ENCODE data around the gene LRRC8D. TPM values are rescaled to one million over a fixed set of nuclear protein-coding genes. Genes with fewer than 3 reads are reported as not detected.

The LRRC8D gene
- total RNA-seq, 1 experiment from 2014 or later = 15.0 TPM

GRCh38 chr1:89910780-89911179 is 89.9 kb downstream of the LRRC8D start:
- ATAC-seq (peak; percentile 78), DNase-seq (ENCODE audit: low read depth, low spot score) (peak; percentile 8)
- H3K4me2 ChIP-seq (ENCODE audit: low read length) = peak overlapping the region; percentile 45
- ChIA-PET RAD21 (ENCODE audit: low non-redundant PET in 1 of 2, low total read pairs in 2 of 2, uncharacterized antibody in 2 of 2, unreplicated experiment in 2 of 2) (no interaction called here), CTCF (no interaction called here), POLR2A (interaction anchor here (0.6 kb wide), 1 partner anchor 53 kb away, joined by 3 read pairs; no protein-coding TSS in a partner anchor)
- intact Hi-C loops (cut with micrococcal nuclease) = no loop called here
- H3K9me2 ChIP-seq (ENCODE audit: insufficient read depth) = peaks cover 3% of the 10 kb centered on the region; the same call in 1 of the 2 replicates
- H4K20me1 ChIP-seq (ENCODE audit: insufficient read depth) = no peaks in the 10 kb centered on the region; the same call in 1 of the 2 replicates
- BruUV-seq (replicated peaks) = no TSS peak
- no peaks in the 10 kb centered on the region for H3K27me3 ChIP-seq (ENCODE audit: insufficient read depth, low read length)
- H2AFZ ChIP-seq (ENCODE audit: low read depth, low read length, poor library complexity, severe bottlenecking) = no peak overlapping the region
- TF ChIP-seq FOSL1 (IDR thresholded peaks at IDR 0.05; ENCODE audit: low read depth) (0 out of 2 replicates have a peak, but pooled peaks have one; percentile 6), ZNF274 (IDR thresholded peaks at IDR 0.05; ENCODE audit: low read depth, low read length) (no peak)
- H3K79me2 ChIP-seq (ENCODE audit: insufficient read depth, low read length) = no peaks in the 10 kb centered on the region
- H3K27ac ChIP-seq (ENCODE audit: low read depth, low read length) = no peak overlapping the region
- peaks cover 17 to 54% of the 10 kb centered on the region in 2 experiments for H3K4me1 ChIP-seq (ENCODE audit: control insufficient read depth in 1 of 2, insufficient read depth in 2 of 2, low read length in 2 of 2)
- H3K4me3 ChIP-seq (replicated peaks in 1 of 2; ENCODE audit: low read depth in 1 of 2, low read length in 2 of 2) = no peak overlapping the region
- H3K9ac ChIP-seq (ENCODE audit: low read length) = peak overlapping the region; percentile 34
- H3K9me3 ChIP-seq (ENCODE audit: control insufficient read depth in 1 of 2, insufficient read depth in 1 of 2, low read depth in 1 of 2, low read length in 2 of 2) = no peaks in the 10 kb centered on the region
- H3K36me3 ChIP-seq (ENCODE audit: control insufficient read depth in 1 of 2, insufficient read depth in 2 of 2, low read length in 2 of 2) = no peaks in the 10 kb centered on the region

- Histone ChIP-seq H3K79me2 (ENCODE audit: insufficient read depth, low read length) (no peaks in the 10 kb centered on the region), H3K4me2 (ENCODE audit: low read length) (peak overlapping the region; percentile 45), H3K9me3 (ENCODE audit: control insufficient read depth in 1 of 2, insufficient read depth in 1 of 2, low read depth in 1 of 2, low read length in 2 of 2) (no peaks in the 10 kb centered on the region), H3K9ac (ENCODE audit: low read length) (0 out of 2 replicates have a peak overlapping the region, but pooled peaks have one; percentile 34), H3K27me3 (ENCODE audit: insufficient read depth, low read length) (no peaks in the 10 kb centered on the region), H4K20me1 (ENCODE audit: insufficient read depth) (no peaks in the 10 kb centered on the region; the same call in 1 of the 2 replicates), H3K9me2 (ENCODE audit: insufficient read depth) (peaks cover 3% of the 10 kb centered on the region; the same call in 1 of the 2 replicates), H3K4me1 (ENCODE audit: control insufficient read depth in 1 of 2, insufficient read depth in 2 of 2, low read length in 2 of 2) (peaks cover 16 to 49% of the 10 kb centered on the region in 2 experiments), H3K27ac (ENCODE audit: low read depth, low read length) (no peak overlapping the region), H3K4me3 (replicated peaks in 1 of 2; ENCODE audit: low read depth in 1 of 2, low read length in 2 of 2) (no peak overlapping the region), H3K36me3 (ENCODE audit: control insufficient read depth in 1 of 2, insufficient read depth in 2 of 2, low read length in 2 of 2) (no peaks in the 10 kb centered on the region), H2AFZ (ENCODE audit: low read depth, low read length, poor library complexity, severe bottlenecking) (no peak overlapping the region)
- ChIA-PET CTCF (no interaction called here), RAD21 (ENCODE audit: low non-redundant PET in 1 of 2, low total read pairs in 2 of 2, uncharacterized antibody in 2 of 2, unreplicated experiment in 2 of 2) (no interaction called here), POLR2A (interaction anchor here (0.6 kb wide), 1 partner anchor 54 kb away, joined by 3 read pairs; no protein-coding TSS in a partner anchor)
- BruUV-seq (replicated peaks) = no TSS peak
- TF ChIP-seq FOSL1 (IDR thresholded peaks at IDR 0.05; ENCODE audit: low read depth) (0 out of 2 replicates have a peak, but pooled peaks have one; percentile 3), POLR2AphosphoS5 (IDR thresholded peaks at IDR 0.05; ENCODE audit: low read depth, low read length) (no peak)
- ATAC-seq = no peak
- no peak for DNase-seq (ENCODE audit: low read depth, low spot score)
- intact Hi-C loops (cut with micrococcal nuclease) = no loop called here
Measured at GRCh38 chr1:89911191-89911991, 90.6 kb downstream of the LRRC8D start.

Data from HCT116 (cell line).